ENCODE results near the gene BICC1. TPM values are rescaled to one million over a fixed set of nuclear protein-coding genes. Genes with fewer than 3 reads are reported as not detected.
A peak's percentile ranks its signal among the peaks of the same experiment; 100 is the strongest.

BICC1 gene
- total and polyA plus RNA-seq, 2 of the 13 experiments (the other 11 are each of a cell fraction or from before 2014, with no cell fraction given) = 0.18 to 1.5 TPM

DNA sequence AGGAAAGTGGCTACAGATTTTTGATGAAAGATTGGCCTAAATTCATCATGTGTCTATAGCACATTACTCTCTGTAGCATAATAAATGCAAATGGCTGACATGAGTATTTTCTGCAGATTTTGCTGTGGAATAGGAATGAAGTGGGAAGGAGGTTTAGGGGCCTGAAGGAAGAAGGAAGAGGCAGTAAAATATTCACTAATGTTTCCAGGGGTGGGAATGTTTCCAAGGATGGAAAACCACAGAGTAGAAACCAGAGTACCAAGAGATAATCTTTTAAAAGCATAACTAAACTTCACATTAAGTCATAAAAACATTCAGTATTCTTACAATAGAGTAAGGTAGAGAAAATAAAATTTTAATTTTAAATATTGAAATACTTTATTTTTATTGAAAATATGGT is 267.8 kb downstream of the BICC1 start (continued):
- TF ChIP-seq ZNF766 (CRISPR knock-in tag; IDR thresholded peaks at IDR 0.05; ENCODE audit: borderline replicate concordance) (no peak), IRX3 (CRISPR knock-in tag; IDR thresholded peaks at IDR 0.05; ENCODE audit: borderline replicate concordance, low read depth) (no peak), MEIS2 (CRISPR knock-in tag; IDR thresholded peaks at IDR 0.05) (no peak)
- TF ChIP-seq, protein P1, sequence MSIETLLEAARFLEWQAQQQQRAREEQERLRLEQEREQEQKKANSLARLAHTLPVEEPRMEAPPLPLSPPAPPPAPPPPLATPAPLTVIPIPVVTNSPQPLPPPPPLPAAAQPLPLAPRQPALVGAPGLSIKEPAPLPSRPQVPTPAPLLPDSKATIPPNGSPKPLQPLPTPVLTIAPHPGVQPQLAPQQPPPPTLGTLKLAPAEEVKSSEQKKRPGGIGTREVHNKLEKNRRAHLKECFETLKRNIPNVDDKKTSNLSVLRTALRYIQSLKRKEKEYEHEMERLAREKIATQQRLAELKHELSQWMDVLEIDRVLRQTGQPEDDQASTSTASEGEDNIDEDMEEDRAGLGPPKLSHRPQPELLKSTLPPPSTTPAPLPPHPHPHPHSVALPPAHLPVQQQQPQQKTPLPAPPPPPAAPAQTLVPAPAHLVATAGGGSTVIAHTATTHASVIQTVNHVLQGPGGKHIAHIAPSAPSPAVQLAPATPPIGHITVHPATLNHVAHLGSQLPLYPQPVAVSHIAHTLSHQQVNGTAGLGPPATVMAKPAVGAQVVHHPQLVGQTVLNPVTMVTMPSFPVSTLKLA (IDR thresholded peaks at IDR 0.05) = no peak

DNA sequence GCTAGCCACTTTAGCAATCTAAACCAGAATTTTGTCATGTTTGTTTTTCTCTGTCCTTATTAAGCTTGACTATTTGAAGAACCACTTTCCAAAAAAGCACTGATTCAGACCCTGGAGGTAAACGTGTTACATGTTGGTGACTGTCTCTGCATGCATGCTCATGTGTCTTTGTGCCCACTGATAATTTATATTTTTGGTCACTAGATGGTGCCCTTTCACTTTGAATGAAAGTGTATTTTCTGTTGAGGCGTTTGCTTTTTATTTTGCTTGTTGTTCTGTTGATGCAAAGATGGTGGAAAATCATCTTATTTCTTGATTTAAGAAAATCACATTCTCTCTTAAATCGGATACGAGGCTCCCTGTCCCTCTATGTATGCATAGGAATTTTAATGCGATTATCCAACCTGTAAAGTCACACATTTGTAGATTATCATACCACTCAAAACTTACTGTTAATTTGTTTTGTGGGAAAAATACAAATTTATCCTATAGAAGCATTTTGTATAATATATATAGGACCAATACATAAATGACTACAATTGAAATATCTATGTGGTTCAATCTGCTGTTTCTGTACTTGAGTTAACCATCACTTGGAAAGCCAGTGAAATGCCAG is 269.3 kb downstream of the BICC1 start:
- peak; percentile 72 for ATAC-seq
- POLR2A ChIA-PET = no interaction called here
- Histone ChIP-seq H2AFZ (ENCODE audit: low read length) (no peak overlapping the region), H3K9me3 (ENCODE audit: low read length) (no peaks in the 10 kb centered on the region), H4K20me1 (ENCODE audit: insufficient read depth, low read length) (no peaks in the 10 kb centered on the region), H3K4me2 (ENCODE audit: low read depth, low read length) (no peak overlapping the region), H3K36me3 (replicated peaks in 1 of 2; ENCODE audit: control insufficient read depth in 1 of 2, insufficient read depth in 2 of 2, low read length in 2 of 2) (no peaks in the 10 kb centered on the region), H3K4me3 (replicated peaks in 1 of 3; ENCODE audit: insufficient read depth in 1 of 3, low read depth in 2 of 3, low read length in 3 of 3) (no peak overlapping the region), H3K4me1 (ENCODE audit: insufficient read depth, low read length) (peaks cover 8% of the 10 kb centered on the region; the same call in 1 of the 2 replicates), H3K79me2 (ENCODE audit: insufficient read depth, low read length) (no peaks in the 10 kb centered on the region), H3K9ac (ENCODE audit: insufficient read depth, low read depth, low read length) (no peak overlapping the region), H3K27me3 (ENCODE audit: control insufficient read depth in 1 of 2, insufficient read depth in 2 of 2, low read length in 2 of 2) (no peaks in the 10 kb centered on the region), H3K27ac (ENCODE audit: extremely low read length, insufficient read depth, low read length) (no peak overlapping the region)
- intact Hi-C loops (cut with micrococcal nuclease; ENCODE audit: unreplicated experiment) = loop anchor here (1.0 to 10.0 kb wide), 8 partner anchors 173 to 1027 kb away; no protein-coding TSS in a partner anchor
- no TSS peak for BruUV-seq (replicated peaks)
- in situ Hi-C loops (cut with HindIII; ENCODE audit: extremely low pct_ligation_motif_present, low pct_unique_long_range_greater_than_20kb) = loop anchor here (5.0 to 25.0 kb wide), 3 partner anchors 840 to 1255 kb away; no protein-coding TSS in a partner anchor
- peak; percentile 42 for DNase-seq (ENCODE audit: low spot score)
- TF ChIP-seq STAG1 (CRISPR knock-in tag; IDR thresholded peaks at IDR 0.05) = peak; percentile 93
- TF ChIP-seq CC2D1A (CRISPR knock-in tag; IDR thresholded peaks at IDR 0.05) = no peak
- peak; percentile 39; the same call in 1 of the 2 replicates for TF ChIP-seq RAD21 (CRISPR knock-in tag; IDR thresholded peaks at IDR 0.05)
- TF ChIP-seq SMC3 (IDR thresholded peaks at IDR 0.05; ENCODE audit: low read length) = peak; percentile 58
- no peak for TF ChIP-seq SRY (CRISPR knock-in tag; IDR thresholded peaks at IDR 0.05)
- TF ChIP-seq, protein P2, sequence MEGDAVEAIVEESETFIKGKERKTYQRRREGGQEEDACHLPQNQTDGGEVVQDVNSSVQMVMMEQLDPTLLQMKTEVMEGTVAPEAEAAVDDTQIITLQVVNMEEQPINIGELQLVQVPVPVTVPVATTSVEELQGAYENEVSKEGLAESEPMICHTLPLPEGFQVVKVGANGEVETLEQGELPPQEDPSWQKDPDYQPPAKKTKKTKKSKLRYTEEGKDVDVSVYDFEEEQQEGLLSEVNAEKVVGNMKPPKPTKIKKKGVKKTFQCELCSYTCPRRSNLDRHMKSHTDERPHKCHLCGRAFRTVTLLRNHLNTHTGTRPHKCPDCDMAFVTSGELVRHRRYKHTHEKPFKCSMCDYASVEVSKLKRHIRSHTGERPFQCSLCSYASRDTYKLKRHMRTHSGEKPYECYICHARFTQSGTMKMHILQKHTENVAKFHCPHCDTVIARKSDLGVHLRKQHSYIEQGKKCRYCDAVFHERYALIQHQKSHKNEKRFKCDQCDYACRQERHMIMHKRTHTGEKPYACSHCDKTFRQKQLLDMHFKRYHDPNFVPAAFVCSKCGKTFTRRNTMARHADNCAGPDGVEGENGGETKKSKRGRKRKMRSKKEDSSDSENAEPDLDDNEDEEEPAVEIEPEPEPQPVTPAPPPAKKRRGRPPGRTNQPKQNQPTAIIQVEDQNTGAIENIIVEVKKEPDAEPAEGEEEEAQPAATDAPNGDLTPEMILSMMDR (CRISPR knock-in tag; IDR thresholded peaks at IDR 0.05) = peak; percentile 75
- CTCF ChIA-PET (ENCODE audit: low intra/inter-chr PET ratio, low total read pairs) = interaction anchor here (2.6 kb wide), 1 partner anchor 840 kb away, joined by 12 read pairs; no protein-coding TSS in a partner anchor
- FAIRE-seq = peak; percentile 34
- 18% methylated on average over 5 of the region's 5 CpGs for WGBS (ENCODE audit: low lambda C conversion rate)
